Fibroblast of the aortic adventitia (primary cell): ENCODE data around the gene TRIM50. TPM values are rescaled to one million over a fixed set of nuclear protein-coding genes. Genes with fewer than 3 reads are reported as not detected.
A peak's percentile ranks its signal among the peaks of the same experiment; 100 is the strongest.
"Not testable (repeated sequence)": the region's sequence is repeated elsewhere in the genome, so short reads cannot be mapped to it uniquely, and the experiment has no call there.

Experiments used
- DNase-seq: peaks from one replicate; pipeline ENCODE4 v3.0.0-alpha.2; 2010; ENCODE audit warnings: low read depth
- H3K4me3 ChIP-seq: 2 replicates; pipeline ENCODE4 v1.5.1; 2011; ENCODE audit warnings: low read depth, mild to moderate bottlenecking, control low read depth, low read length, moderate library complexity
- total RNA-seq: library from RNA; depleted of rRNA; stranded (reverse); fragments of >200 nt; gene quantifications from 2 replicates; pipeline ENCODE4 v1.2.3, GENCODE V29; 2012; ENCODE audit warnings: low replicate concordance
- TF ChIP-seq, protein P1 (sequence below): IDR thresholded peaks from 2 replicates; pipeline ENCODE4 v1.5.1; 2011; ENCODE audit warnings: mild to moderate bottlenecking, low read length, control low read depth, inconsistent platforms; ENCODE audit not compliant: insufficient read depth

The TRIM50 gene
- total RNA-seq, 1 donor: not detected

DNA sequence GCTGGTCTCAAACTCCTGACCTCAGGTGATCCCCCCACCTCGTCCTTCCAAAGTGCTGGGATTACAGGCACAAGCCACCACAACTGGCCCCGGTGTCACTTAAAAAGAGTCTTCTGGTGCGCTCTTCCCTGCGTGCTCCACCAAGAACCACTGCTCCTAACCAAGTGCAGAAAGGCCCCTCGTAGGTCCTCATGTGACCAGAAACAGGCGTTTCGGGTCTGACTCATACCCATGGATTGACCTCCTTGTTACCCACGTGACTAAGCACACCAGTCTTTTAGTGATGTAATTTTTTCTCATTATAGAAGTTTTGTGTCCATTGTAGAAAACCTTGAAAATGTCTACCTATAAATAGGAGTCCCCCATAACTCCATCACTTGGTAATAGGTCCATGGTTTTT is 14.0 kb upstream of the TRIM50 start:
- peak; percentile 73 for DNase-seq
- TF ChIP-seq, protein P1, sequence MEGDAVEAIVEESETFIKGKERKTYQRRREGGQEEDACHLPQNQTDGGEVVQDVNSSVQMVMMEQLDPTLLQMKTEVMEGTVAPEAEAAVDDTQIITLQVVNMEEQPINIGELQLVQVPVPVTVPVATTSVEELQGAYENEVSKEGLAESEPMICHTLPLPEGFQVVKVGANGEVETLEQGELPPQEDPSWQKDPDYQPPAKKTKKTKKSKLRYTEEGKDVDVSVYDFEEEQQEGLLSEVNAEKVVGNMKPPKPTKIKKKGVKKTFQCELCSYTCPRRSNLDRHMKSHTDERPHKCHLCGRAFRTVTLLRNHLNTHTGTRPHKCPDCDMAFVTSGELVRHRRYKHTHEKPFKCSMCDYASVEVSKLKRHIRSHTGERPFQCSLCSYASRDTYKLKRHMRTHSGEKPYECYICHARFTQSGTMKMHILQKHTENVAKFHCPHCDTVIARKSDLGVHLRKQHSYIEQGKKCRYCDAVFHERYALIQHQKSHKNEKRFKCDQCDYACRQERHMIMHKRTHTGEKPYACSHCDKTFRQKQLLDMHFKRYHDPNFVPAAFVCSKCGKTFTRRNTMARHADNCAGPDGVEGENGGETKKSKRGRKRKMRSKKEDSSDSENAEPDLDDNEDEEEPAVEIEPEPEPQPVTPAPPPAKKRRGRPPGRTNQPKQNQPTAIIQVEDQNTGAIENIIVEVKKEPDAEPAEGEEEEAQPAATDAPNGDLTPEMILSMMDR: no peak
- H3K4me3 ChIP-seq: no peak overlapping the region

DNA sequence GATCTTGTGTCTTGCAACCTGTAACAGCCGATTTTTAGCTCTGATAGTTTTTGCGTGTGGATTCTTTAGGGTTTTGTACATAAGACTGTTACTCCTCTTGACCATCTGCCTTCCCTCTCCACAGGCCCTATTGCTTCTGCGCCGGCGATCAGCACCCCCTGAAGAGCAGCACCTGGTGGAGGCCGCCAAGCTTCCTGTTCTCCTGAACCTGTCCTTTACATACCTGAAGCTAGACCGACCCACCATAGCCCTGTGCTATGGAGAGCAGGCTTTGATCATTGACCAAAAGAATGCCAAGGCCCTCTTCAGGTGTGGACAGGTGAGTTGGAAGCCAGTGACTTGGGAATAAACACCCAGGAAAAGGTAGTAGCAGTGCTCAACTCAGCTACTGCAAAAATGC is 12.6 kb upstream of the TRIM50 start:
- no peak for DNase-seq
- no peak overlapping the region for H3K4me3 ChIP-seq
- TF ChIP-seq, protein P1: no peak

DNA sequence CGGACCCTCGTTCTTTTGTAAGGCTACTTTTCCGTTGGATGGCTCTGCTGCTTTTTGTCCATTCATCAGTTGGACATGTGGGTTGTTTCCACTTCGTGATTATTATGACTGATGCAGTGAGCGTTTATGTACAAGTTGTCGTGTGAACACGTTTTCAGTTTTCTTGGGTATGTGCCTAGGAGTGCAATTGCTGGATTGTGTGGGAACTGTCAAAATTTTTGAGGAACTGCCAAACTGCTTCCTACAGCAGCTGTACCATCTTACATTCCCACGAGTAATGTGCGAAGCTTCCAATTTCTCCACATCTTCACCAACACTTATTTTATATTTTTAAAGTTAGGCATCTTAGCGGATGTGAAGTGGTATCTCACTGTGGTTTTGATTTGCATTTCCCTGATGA is 10.4 kb upstream of the TRIM50 start:
- TF ChIP-seq, protein P1: no peak
- DNase-seq: peak; percentile 63
- H3K4me3 ChIP-seq: no peak overlapping the region

DNA sequence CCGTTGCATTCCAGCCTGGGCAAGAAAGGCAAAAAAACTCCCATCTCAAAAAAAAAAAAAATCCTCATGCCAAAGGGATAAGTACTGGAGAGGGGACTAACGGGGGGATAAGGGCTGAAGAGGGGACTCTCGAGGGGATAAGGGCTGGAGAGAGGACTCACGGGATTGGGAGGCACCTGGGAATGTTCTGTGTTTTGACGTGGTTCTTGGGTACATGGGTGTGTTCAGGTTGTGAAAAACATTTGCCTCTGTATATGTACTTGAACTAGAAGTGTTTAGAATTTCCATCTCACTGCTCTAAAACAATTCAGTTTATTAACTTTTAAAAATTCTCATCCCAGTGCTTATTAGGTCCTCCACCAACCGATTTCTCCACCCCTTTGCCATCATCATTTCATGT is 4.6 kb upstream of the TRIM50 start:
- DNase-seq: no peak
- H3K4me3 ChIP-seq: no peak overlapping the region
- TF ChIP-seq, protein P1: no peak

DNA sequence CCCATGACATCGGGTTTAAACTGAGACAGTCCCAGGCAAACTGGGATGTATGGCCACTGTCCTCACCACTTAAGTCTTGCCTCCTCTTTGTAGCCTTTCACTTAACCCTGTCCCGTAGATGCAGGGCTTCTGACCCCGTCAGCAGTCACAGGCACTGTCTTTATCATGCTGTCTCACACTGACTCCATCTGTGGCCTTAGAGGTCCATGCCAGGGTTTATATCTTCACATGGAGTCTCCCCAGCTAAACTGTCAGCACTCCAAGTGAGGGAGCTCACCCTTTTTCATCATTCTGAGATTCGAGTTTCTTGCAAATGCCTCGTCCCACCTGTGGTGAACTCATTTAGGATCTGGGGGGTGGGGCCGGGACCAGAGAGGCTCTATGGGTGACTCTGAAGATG is 2.9 kb upstream of the TRIM50 start:
- TF ChIP-seq, protein P1: no peak
- no peak for DNase-seq
- no peak overlapping the region for H3K4me3 ChIP-seq

DNA sequence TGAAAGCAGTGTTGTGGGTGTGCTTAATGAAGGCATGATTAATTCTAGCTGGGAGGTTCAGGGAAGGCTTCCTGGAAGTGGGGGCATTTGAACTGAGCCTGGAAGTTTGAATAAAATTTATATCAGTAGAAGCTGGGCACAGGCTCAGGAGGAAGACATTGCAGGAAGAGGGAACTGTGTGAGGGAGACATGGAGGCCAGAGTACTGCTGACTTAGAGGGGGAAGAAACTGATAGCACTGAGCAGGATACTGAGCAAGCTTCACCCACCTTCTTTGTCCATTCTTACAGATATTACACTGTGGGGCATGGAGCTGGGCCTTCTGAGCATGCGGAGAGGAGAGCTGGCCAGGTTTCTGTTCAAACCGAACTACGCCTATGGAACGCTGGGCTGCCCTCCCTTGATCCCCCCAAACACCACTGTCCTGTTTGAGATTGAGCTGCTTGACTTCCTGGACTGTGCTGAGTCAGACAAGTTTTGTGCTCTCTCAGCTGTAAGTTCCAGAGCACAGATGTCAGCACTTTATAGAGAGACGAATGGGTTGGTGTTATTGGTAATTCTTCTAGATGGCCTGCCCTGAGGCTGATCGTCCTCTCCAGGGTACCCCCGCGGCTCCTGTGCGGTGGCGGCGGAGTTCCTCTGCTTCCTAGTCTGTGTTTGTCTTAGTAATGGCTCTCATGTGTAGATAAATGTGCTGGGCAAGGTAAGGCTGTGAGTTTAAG is 2.1 kb upstream of the TRIM50 start:
- peak; percentile 31 for DNase-seq
- TF ChIP-seq, protein P1: no peak
- H3K4me3 ChIP-seq: no peak overlapping the region

DNA sequence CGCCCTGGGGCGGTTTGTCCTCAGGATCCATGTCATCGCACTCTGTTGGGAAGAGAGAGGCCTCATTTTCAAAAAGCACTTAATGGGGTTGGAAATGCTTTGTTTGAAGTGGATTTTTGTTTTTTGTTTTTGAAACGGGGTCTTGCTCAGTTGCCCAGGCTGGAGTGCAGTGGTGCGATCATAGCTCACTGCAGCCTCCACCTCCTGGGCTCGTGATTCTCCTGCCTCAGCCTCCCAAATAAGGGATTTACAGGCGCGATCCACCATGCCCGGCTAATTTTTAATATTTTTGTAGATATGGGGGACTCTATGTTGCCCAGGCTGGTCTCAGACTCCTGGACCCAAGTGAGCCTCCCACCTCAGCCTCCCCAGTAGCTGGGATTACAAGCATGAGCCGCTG is 814 bp upstream of the TRIM50 start:
- TF ChIP-seq, protein P1: no peak
- H3K4me3 ChIP-seq: no peak overlapping the region
- no peak for DNase-seq

DNA sequence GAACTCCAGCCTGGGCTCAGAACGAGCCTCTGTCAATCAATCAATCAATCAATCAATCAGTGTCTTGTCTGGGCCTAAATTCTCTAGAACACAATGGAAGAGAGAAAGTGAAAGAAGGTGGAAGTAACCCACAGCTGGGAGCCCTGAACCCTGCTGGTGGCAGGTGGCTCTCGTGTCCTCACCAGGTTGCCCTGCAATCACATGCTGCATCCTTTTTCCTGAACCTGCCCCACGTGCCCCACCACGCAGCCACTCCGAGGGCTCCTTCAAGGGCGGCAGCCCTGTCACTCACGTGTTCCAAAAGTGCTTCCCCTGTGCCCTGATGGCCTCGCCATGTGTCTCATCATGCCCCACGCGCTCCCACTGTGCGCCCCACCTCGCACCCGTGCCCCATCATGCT is 433 bp downstream of the TRIM50 start:
- not testable (repeated sequence) for H3K4me3 ChIP-seq, DNase-seq

DNA sequence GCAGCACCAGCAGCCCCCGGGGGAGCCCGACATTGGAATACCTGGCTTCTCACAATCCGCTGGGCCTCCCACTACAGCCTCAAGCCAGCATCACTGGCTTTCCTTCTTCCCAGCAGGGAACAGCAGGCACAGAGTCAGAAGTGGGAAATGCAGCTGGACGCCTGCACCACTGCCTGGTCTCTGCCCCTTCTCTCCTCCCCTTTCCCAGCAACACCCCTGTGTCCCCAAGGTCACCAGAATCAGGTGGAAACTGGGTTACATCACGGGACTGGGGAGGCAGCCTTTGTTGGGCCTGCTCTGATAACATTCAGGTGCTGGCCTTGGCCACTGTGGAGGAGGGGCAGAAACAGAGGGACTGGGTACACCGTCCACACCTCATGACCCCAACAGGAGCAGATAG is 2.5 kb downstream of the TRIM50 start:
- DNase-seq, H3K4me3 ChIP-seq: not testable (repeated sequence)
